Inflammatory macrophage treated with lipopolysaccharide for 1 hour (primary cell): ENCODE measurements around the gene FARP1.

Experiments used
- DNase-seq, 2 donors: peaks; one replicate each; pipeline ENCODE4 v3.0.0-alpha.2; 2020 to 2022

FARP1 gene

GRCh38 chr13:98436233-98436910, 293.5 kb downstream of the FARP1 start:
- no peak for DNase-seq

- DNase-seq, result no peak
These were observed 295.6 kb downstream of the FARP1 start for GRCh38 chr13:98438246-98439125.

GRCh38 chr13:98439126-98439828, 296.4 kb downstream of the FARP1 start:
- no peak for DNase-seq

GRCh38 chr13:98439896-98440295, 297.0 kb downstream of the FARP1 start:
- DNase-seq, result no peak

- no peak for DNase-seq
These were observed 297.6 kb downstream of the FARP1 start for GRCh38 chr13:98440390-98441055.

- DNase-seq, result no peak
These were observed 298.3 kb downstream of the FARP1 start for GRCh38 chr13:98441056-98441676.

- DNase-seq, result no peak
These were observed 299.7 kb downstream of the FARP1 start for GRCh38 chr13:98442391-98443230.

- DNase-seq, result peak in 1 of 2 donors; percentile 7
These were observed 300.4 kb downstream of the FARP1 start for GRCh38 chr13:98443329-98443728.

- no peak for DNase-seq
These were observed 301.0 kb downstream of the FARP1 start for GRCh38 chr13:98443800-98444325.

- DNase-seq, result no peak
These were observed 301.5 kb downstream of the FARP1 start for GRCh38 chr13:98444381-98444780.

- peak; percentile 32 to 65 for DNase-seq
These were observed 302.7 kb downstream of the FARP1 start for GRCh38 chr13:98445340-98446233.

- DNase-seq, result no peak
These were observed 303.3 kb downstream of the FARP1 start for GRCh38 chr13:98446234-98446621.

- DNase-seq, result no peak
These were observed 304.2 kb downstream of the FARP1 start for GRCh38 chr13:98447130-98447529.

GRCh38 chr13:98447881-98448641, 305.2 kb downstream of the FARP1 start:
- DNase-seq, result no peak

GRCh38 chr13:98448642-98448928, 305.7 kb downstream of the FARP1 start:
- DNase-seq, result no peak

- DNase-seq, result no peak
These were observed 306.4 kb downstream of the FARP1 start for GRCh38 chr13:98449273-98449672.

GRCh38 chr13:98450026-98450425, 307.1 kb downstream of the FARP1 start:
- DNase-seq, result no peak

GRCh38 chr13:98450539-98451111, 307.7 kb downstream of the FARP1 start:
- no peak for DNase-seq
